ENCODE measurements around the gene PXN.

- TF ChIP-seq ATF7 (IDR thresholded peaks at IDR 0.05; ENCODE audit: low read depth) (no peak), CBFB (IDR thresholded peaks at IDR 0.05; ENCODE audit: low read depth) (no peak), CTCF (IDR thresholded peaks at IDR 0.05 in 2 of 3, conservative IDR thresholded peaks at IDR 0.05 in 1 of 3; ENCODE audit: control insufficient read depth in 2 of 3, extremely low read depth in 1 of 3, insufficient read depth in 1 of 3, low read depth in 3 of 3, low read length in 3 of 3) (no peak), POLR2A (IDR thresholded peaks at IDR 0.05; ENCODE audit: low read depth, low read length) (no peak), E2F4 (IDR thresholded peaks at IDR 0.05; ENCODE audit: low read depth, low read length) (no peak), NR2C1 (IDR thresholded peaks at IDR 0.05) (no peak), ATF2 (IDR thresholded peaks at IDR 0.05; ENCODE audit: low read length) (no peak), CBX5 (IDR thresholded peaks at IDR 0.05; ENCODE audit: low read depth) (no peak), RB1 (IDR thresholded peaks at IDR 0.05; ENCODE audit: borderline replicate concordance) (no peak), PAX5 (IDR thresholded peaks at IDR 0.05; ENCODE audit: borderline replicate concordance, low read depth, low read length) (no peak), MYC (IDR thresholded peaks at IDR 0.05; ENCODE audit: insufficient read depth, insufficient read length, insufficient replicate concordance, low read length, severe bottlenecking) (no peak), KDM1A (IDR thresholded peaks at IDR 0.05; ENCODE audit: borderline replicate concordance) (no peak), BHLHE40 (IDR thresholded peaks at IDR 0.05; ENCODE audit: borderline replicate concordance in 1 of 2, low read depth in 2 of 2, low read length in 1 of 2) (no peak), ZBTB11 (CRISPR knock-in tag; IDR thresholded peaks at IDR 0.05) (no peak)
Measured at GRCh38 chr12:120240495-120240833, 25.1 kb downstream of the PXN start.
